Endothelial cell of umbilical vein (primary cell): Measurements from ENCODE around the gene STX11. TPM values are rescaled to one million over a fixed set of nuclear protein-coding genes. Genes with fewer than 3 reads are reported as not detected.

Experiments used
- BruUV-seq: library from RNA; stranded (reverse); fragments of 400-500 nt; replicated peaks from 2 replicates; lab custom pipeline; 2021; lab: Mats Ljungman, UMichigan
- CTCF ChIA-PET: fragments of 300-600, 350-600 bp; sonication (Branson Sonifier 250); formaldehyde crosslinking; loops from one replicate; lab custom pipeline; 2021; ENCODE audit warnings: antibody characterized with exemption, inconsistent platforms; lab: Charles Lee
- POLR2A ChIA-PET: fragments of 300-600, 350-600 bp; sonication (Branson Sonifier 250); formaldehyde crosslinking; loops from one replicate; lab custom pipeline; 2021; ENCODE audit warnings: antibody characterized with exemption, inconsistent platforms; lab: Charles Lee
- DNase-seq: peaks from one replicate; pipeline ENCODE4 v3.0.0-alpha.2; 2011; ENCODE audit warnings: low read depth, low spot score
- FAIRE-seq: peaks from 2 replicates; lab custom pipeline; 2011; peaks lifted over from hg19 to GRCh38; lab: Jason Lieb, UNC
- H2AFZ ChIP-seq: 2 replicates; pipeline ENCODE4 v1.6.0; 2012; ENCODE audit warnings: low read depth, low read length, control low read depth, inconsistent platforms
- H3K27ac ChIP-seq: 2 replicates; pipeline ENCODE4 v1.5.1; 2011; ENCODE audit warnings: low read depth, mild to moderate bottlenecking, control low read depth, low read length, moderate library complexity; ENCODE audit not compliant: insufficient read depth
- H3K27me3 ChIP-seq, 2 experiments: 2 replicates each; pipeline versions ENCODE4 v1.6.0 to v1.6.1; 2011; ENCODE audit warnings: low read length in 2 of 2, mixed read lengths in 1 of 2; ENCODE audit not compliant: control insufficient read depth in 2 of 2, insufficient read depth in 2 of 2
- H3K36me3 ChIP-seq, 2 experiments: 2 replicates in 1 of 2; 3 replicates in 1 of 2; pipeline ENCODE4 v1.5.1; 2011; ENCODE audit warnings: low read length in 2 of 2, mild to moderate bottlenecking in 1 of 2, moderate library complexity in 1 of 2; ENCODE audit not compliant: control insufficient read depth in 2 of 2, insufficient read depth in 2 of 2; ENCODE audit errors: extremely low read depth in 1 of 2
- H3K4me1 ChIP-seq: 3 replicates; pipeline ENCODE4 v1.5.1; 2011; ENCODE audit warnings: mild to moderate bottlenecking, low read length; ENCODE audit not compliant: control insufficient read depth, insufficient read depth; ENCODE audit errors: extremely low read depth
- H3K4me2 ChIP-seq: 2 replicates; pipeline ENCODE4 v1.6.1; 2011; ENCODE audit warnings: low read length, control low read depth, mixed read lengths; ENCODE audit not compliant: insufficient read depth
- H3K4me3 ChIP-seq, 3 experiments: fragments of 200-600 bp in 1 of 3; sonication (generic), shearing (Covaris generic) in 1 of 3; replicated peaks in 1 of 3; 2 replicates each; pipeline ENCODE4 v1.5.1; 2011 to 2016; ENCODE audit warnings: control low read depth in 3 of 3, low read length in 3 of 3, mild to moderate bottlenecking in 2 of 3, inconsistent platforms in 1 of 3, low read depth in 1 of 3, moderate library complexity in 1 of 3; ENCODE audit not compliant: insufficient read depth in 1 of 3
- H3K79me2 ChIP-seq: 2 replicates; pipeline ENCODE4 v1.6.0; 2012; ENCODE audit warnings: low read length, inconsistent platforms; ENCODE audit not compliant: control insufficient read depth, insufficient read depth
- H3K9ac ChIP-seq: replicated peaks from 2 replicates; pipeline ENCODE3; 2011; ENCODE audit warnings: low read length, control low read depth; ENCODE audit not compliant: insufficient read depth; ENCODE audit errors: extremely low read depth
- H3K9me1 ChIP-seq: replicated peaks from 3 replicates; pipeline ENCODE4 v1.6.0; 2011; ENCODE audit warnings: mild to moderate bottlenecking, low read length; ENCODE audit not compliant: control insufficient read depth, insufficient read depth; ENCODE audit errors: extremely low read depth
- H3K9me3 ChIP-seq: replicated peaks from 2 replicates; pipeline ENCODE4 v1.5.1; 2012; ENCODE audit warnings: low read length, inconsistent platforms; ENCODE audit not compliant: control insufficient read depth, insufficient read depth
- H4K20me1 ChIP-seq: replicated peaks from 2 replicates; pipeline ENCODE3; 2011; ENCODE audit warnings: mild to moderate bottlenecking, low read length; ENCODE audit not compliant: control insufficient read depth, insufficient read depth; ENCODE audit errors: extremely low read depth
- EZH2 ChIP-seq: IDR thresholded peaks from 2 replicates; pipeline ENCODE4 v1.6.1; 2012; ENCODE audit warnings: borderline replicate concordance, low read depth, mild to moderate bottlenecking, moderate library complexity, low read length, inconsistent platforms; ENCODE audit not compliant: severe bottlenecking
- FOS ChIP-seq: IDR thresholded peaks from 2 replicates; pipeline ENCODE4 v1.6.1; 2011; ENCODE audit warnings: mild to moderate bottlenecking, low read length, moderate library complexity, borderline replicate concordance; ENCODE audit not compliant: insufficient read depth
- MYC ChIP-seq: IDR thresholded peaks from one replicate; pipeline ENCODE4 v1.6.1; 2011; ENCODE audit warnings: mild to moderate bottlenecking, low read depth, low read length
- POLR2AphosphoS5 ChIP-seq: IDR thresholded peaks from 2 replicates; pipeline ENCODE4 v1.6.1; 2012; ENCODE audit warnings: low read depth, mild to moderate bottlenecking, control low read depth, low read length, moderate library complexity; ENCODE audit not compliant: insufficient read depth
- dilution Hi-C: fragments of 300-500 bp; cut with MboI; formaldehyde crosslinking; loops from one replicate; pipeline ENCODE4 v1.15.0; 2019; ENCODE audit warnings: low sequenced_read_pairs; ENCODE audit not compliant: extremely low pct_ligation_motif_present
- intact Hi-C: fragments of 100-400 bp; cut with micrococcal nuclease; formaldehyde crosslinking; loops from one replicate; pipeline ENCODE4 v1.10.0; 2022
- polyA plus RNA-seq, 4 experiments: library from polyadenylated mRNA; depleted of rRNA in 3 of 4; stranded (reverse) in 3 of 4; unstranded in 1 of 4; fragments of >200 nt; gene quantifications; 2 replicates each; pipeline versions ENCODE4 v1.2.1 to v1.2.3, GENCODE V29; 2011 to 2012; ENCODE audit warnings: missing spikeins in 1 of 4
- total RNA-seq: library from RNA; stranded (reverse); gene quantifications from 2 replicates; pipeline ENCODE4 v1.2.3, GENCODE V29; 2021
- TF ChIP-seq, protein P1 (sequence below): IDR thresholded peaks from 2 replicates; pipeline ENCODE4 v1.6.1; 2011; ENCODE audit not compliant: insufficient read depth, insufficient read length
- TF ChIP-seq, protein P2 (sequence below), 2 donors: IDR thresholded peaks; 1 replicate in 1 of 2; 2 replicates in 1 of 2; pipeline ENCODE4 v1.5.1; 2011; ENCODE audit warnings: low read length in 2 of 2, mild to moderate bottlenecking in 2 of 2, moderate library complexity in 2 of 2, control low read depth in 1 of 2, inconsistent platforms in 1 of 2, low read depth in 1 of 2; ENCODE audit not compliant: insufficient read depth in 1 of 2; ENCODE audit errors: extremely low read depth in 1 of 2

The STX11 gene
- total and polyA plus RNA-seq, 2 donors (not counting 3 experiments of a cell fraction or from before 2014, with no cell fraction given) = 4.7 to 8.9 TPM

DNA sequence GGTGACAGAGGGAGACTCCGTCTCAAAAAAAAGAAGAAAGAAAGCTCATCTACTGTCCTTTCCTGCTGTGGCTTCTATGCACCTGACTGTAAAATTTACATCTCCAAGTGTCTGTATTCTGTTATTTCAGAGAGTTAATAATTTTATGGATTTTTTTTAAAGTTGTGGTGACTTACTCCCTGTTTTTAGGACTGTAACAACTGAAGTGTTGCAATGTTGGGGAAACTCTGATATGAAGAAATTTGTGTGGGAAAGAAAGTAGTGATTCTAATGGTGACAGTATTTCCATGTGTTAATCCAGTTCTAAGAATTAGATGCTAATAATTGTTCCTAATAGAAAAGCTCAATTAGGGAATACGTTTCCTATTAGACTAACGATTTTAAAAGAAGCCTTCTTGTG is 27.4 kb downstream of the STX11 start:
- no peak for DNase-seq
- Histone ChIP-seq H3K4me3 (no peak overlapping the region), H3K4me1 (no peaks in the 10 kb centered on the region), H3K9me3 (no peaks in the 10 kb centered on the region), H3K36me3 (no peaks in the 10 kb centered on the region), H3K9ac (no peak overlapping the region), H4K20me1 (no peaks in the 10 kb centered on the region), H3K4me2 (no peak overlapping the region), H3K9me1 (no peaks in the 10 kb centered on the region), H2AFZ (no peak overlapping the region), H3K79me2 (no peaks in the 10 kb centered on the region), H3K27ac (no peak overlapping the region), H3K27me3 (no peaks in the 10 kb centered on the region)
- TF ChIP-seq FOS = no peak
- TF ChIP-seq MYC = no peak
- TF ChIP-seq, protein P1, sequence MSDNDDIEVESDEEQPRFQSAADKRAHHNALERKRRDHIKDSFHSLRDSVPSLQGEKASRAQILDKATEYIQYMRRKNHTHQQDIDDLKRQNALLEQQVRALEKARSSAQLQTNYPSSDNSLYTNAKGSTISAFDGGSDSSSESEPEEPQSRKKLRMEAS = no peak
- no peak for TF ChIP-seq POLR2AphosphoS5
- TF ChIP-seq, protein P2, sequence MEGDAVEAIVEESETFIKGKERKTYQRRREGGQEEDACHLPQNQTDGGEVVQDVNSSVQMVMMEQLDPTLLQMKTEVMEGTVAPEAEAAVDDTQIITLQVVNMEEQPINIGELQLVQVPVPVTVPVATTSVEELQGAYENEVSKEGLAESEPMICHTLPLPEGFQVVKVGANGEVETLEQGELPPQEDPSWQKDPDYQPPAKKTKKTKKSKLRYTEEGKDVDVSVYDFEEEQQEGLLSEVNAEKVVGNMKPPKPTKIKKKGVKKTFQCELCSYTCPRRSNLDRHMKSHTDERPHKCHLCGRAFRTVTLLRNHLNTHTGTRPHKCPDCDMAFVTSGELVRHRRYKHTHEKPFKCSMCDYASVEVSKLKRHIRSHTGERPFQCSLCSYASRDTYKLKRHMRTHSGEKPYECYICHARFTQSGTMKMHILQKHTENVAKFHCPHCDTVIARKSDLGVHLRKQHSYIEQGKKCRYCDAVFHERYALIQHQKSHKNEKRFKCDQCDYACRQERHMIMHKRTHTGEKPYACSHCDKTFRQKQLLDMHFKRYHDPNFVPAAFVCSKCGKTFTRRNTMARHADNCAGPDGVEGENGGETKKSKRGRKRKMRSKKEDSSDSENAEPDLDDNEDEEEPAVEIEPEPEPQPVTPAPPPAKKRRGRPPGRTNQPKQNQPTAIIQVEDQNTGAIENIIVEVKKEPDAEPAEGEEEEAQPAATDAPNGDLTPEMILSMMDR (IDR thresholded peaks at IDR 0.05; ENCODE audit: extremely low read depth in 1 of 2, insufficient read depth in 1 of 2, low read depth in 1 of 2, low read length in 2 of 2) = no peak
- TF ChIP-seq EZH2 = no peak
- no TSS peak for BruUV-seq
- dilution Hi-C loops (no loop called here), intact Hi-C loops (no loop called here)
- ChIA-PET CTCF (no interaction called here), POLR2A (no interaction called here)
- no peak for FAIRE-seq
